H9 (cell line): ENCODE data around the gene ATP1A2. TPM values are rescaled to one million over a fixed set of nuclear protein-coding genes. Genes with fewer than 3 reads are reported as not detected.

Experiments used
- DNase-seq: peaks from one replicate; pipeline ENCODE4 v3.0.0-alpha.2; 2017
- H2AFZ ChIP-seq: one replicate; pipeline ENCODE4 v1.6.1; 2013; ENCODE audit warnings: mild to moderate bottlenecking, low read length, control low read depth, moderate library complexity
- H2AK5ac ChIP-seq: 2 replicates; pipeline ENCODE4 v1.6.1; 2013; ENCODE audit warnings: low read length, control low read depth, mixed read lengths; ENCODE audit not compliant: insufficient read length
- H2BK120ac ChIP-seq: one replicate; pipeline ENCODE4 v1.6.1; 2013; ENCODE audit warnings: low read depth, mild to moderate bottlenecking, low read length, control low read depth, inconsistent platforms; ENCODE audit not compliant: poor library complexity, severe bottlenecking
- H2BK12ac ChIP-seq: 2 replicates; pipeline ENCODE4 v1.6.1; 2013; ENCODE audit warnings: low read length, control low read depth, mixed read lengths, low read depth; ENCODE audit not compliant: insufficient read length
- H2BK15ac ChIP-seq: 2 replicates; pipeline ENCODE4 v1.6.1; 2013; ENCODE audit warnings: low read depth, low read length, control low read depth
- H2BK20ac ChIP-seq: one replicate; pipeline ENCODE4 v1.6.1; 2013; ENCODE audit warnings: low read depth, mild to moderate bottlenecking, low read length, control low read depth, inconsistent platforms; ENCODE audit not compliant: poor library complexity, severe bottlenecking
- H2BK5ac ChIP-seq: 2 replicates; pipeline ENCODE4 v1.6.1; 2013; ENCODE audit warnings: low read length, control low read depth, mixed read lengths; ENCODE audit not compliant: insufficient read length
- H3K14ac ChIP-seq: 2 replicates; pipeline ENCODE4 v1.6.1; 2013; ENCODE audit warnings: low read length, control low read depth; ENCODE audit not compliant: insufficient read depth
- H3K18ac ChIP-seq: 2 replicates; pipeline ENCODE4 v1.6.1; 2013; ENCODE audit warnings: low read depth, mild to moderate bottlenecking, mixed read lengths, low read length, control low read depth; ENCODE audit not compliant: insufficient read length
- H3K23ac ChIP-seq: 2 replicates; pipeline ENCODE4 v1.6.1; 2013; ENCODE audit warnings: low read length, control low read depth, mixed read lengths, low read depth; ENCODE audit not compliant: insufficient read length
- H3K23me2 ChIP-seq: 2 replicates; pipeline ENCODE4 v1.6.1; 2013; ENCODE audit warnings: low read depth, mild to moderate bottlenecking, mixed read lengths, low read length, control low read depth; ENCODE audit not compliant: insufficient read length, poor library complexity, severe bottlenecking
- H3K27ac ChIP-seq: 2 replicates; pipeline ENCODE4 v1.5.1; 2013; ENCODE audit warnings: low read length, control low read depth, mixed read lengths, low read depth; ENCODE audit not compliant: insufficient read length
- H3K27me3 ChIP-seq: 2 replicates; pipeline ENCODE4 v1.6.1; 2013; ENCODE audit warnings: low read length, control low read depth, inconsistent platforms; ENCODE audit not compliant: insufficient read depth
- H3K4ac ChIP-seq: 2 replicates; pipeline ENCODE4 v1.6.1; 2013; ENCODE audit warnings: low read depth, mild to moderate bottlenecking, control low read depth, inconsistent platforms, low read length, moderate library complexity
- H3K4me1 ChIP-seq: 2 replicates; pipeline ENCODE4 v1.6.1; 2013; ENCODE audit warnings: low read length, control low read depth, inconsistent platforms; ENCODE audit not compliant: insufficient read depth
- H3K4me2 ChIP-seq: 2 replicates; pipeline ENCODE4 v1.6.1; 2013; ENCODE audit warnings: low read length, control low read depth, mixed read lengths; ENCODE audit not compliant: insufficient read length, insufficient read depth
- H3K56ac ChIP-seq: 2 replicates; pipeline ENCODE4 v1.6.1; 2013; ENCODE audit warnings: low read depth, mild to moderate bottlenecking, mixed read lengths, low read length, control low read depth; ENCODE audit not compliant: insufficient read length
- H3K79me1 ChIP-seq: 2 replicates; pipeline ENCODE4 v1.6.1; 2013; ENCODE audit warnings: low read depth, mild to moderate bottlenecking, moderate library complexity, low read length, control low read depth, inconsistent platforms; ENCODE audit not compliant: insufficient read depth, poor library complexity, severe bottlenecking
- H3K79me2 ChIP-seq: 2 replicates; pipeline ENCODE4 v1.6.1; 2013; ENCODE audit warnings: low read length, control low read depth, inconsistent platforms; ENCODE audit not compliant: insufficient read depth
- H3K9ac ChIP-seq: 2 replicates; pipeline ENCODE4 v1.6.1; 2013; ENCODE audit warnings: low read length, control low read depth, mixed read lengths; ENCODE audit not compliant: insufficient read length; ENCODE audit errors: extremely low read depth
- H3K9me3 ChIP-seq: one replicate; pipeline ENCODE4 v1.6.1; 2013; ENCODE audit warnings: low read depth, low read length, inconsistent platforms; ENCODE audit not compliant: control insufficient read depth
- H3T11ph ChIP-seq: one replicate; pipeline ENCODE4 v1.6.1; 2013; ENCODE audit warnings: mild to moderate bottlenecking, low read length, control low read depth, inconsistent platforms
- H4K20me1 ChIP-seq: one replicate; pipeline ENCODE4 v1.6.1; 2013; ENCODE audit not compliant: control insufficient read depth, insufficient read length, insufficient read depth
- H4K5ac ChIP-seq: 2 replicates; pipeline ENCODE4 v1.6.1; 2013; ENCODE audit warnings: low read depth, mild to moderate bottlenecking, mixed read lengths, low read length, control low read depth; ENCODE audit not compliant: insufficient read length
- H4K8ac ChIP-seq: replicated peaks from 2 replicates; pipeline ENCODE4 v1.6.1; 2013; ENCODE audit warnings: low read length, control low read depth, mixed read lengths, low read depth; ENCODE audit not compliant: insufficient read length
- H4K91ac ChIP-seq: 2 replicates; pipeline ENCODE4 v1.6.1; 2013; ENCODE audit warnings: low read depth, mild to moderate bottlenecking, moderate library complexity, mixed read lengths, low read length, control low read depth; ENCODE audit not compliant: insufficient read length
- H3K27ac Mint-ChIP-seq, 3 experiments: 2 replicates in 2 of 3; 3 replicates in 1 of 3; pipeline ENCODE4 v1.8.0; 2020 to 2021; ENCODE audit warnings: mixed read lengths in 3 of 3, mild to moderate bottlenecking in 1 of 3, moderate library complexity in 1 of 3
- H3K27me3 Mint-ChIP-seq: 2 replicates; pipeline ENCODE4 v1.8.0; 2021; ENCODE audit warnings: low read depth, mild to moderate bottlenecking, moderate library complexity, mixed read lengths
- H3K36me3 Mint-ChIP-seq, 3 experiments: 2 replicates in 2 of 3; 3 replicates in 1 of 3; pipeline ENCODE4 v1.8.0; 2020 to 2021; ENCODE audit warnings: low read depth in 3 of 3, mixed read lengths in 3 of 3; ENCODE audit not compliant: insufficient read depth in 1 of 3
- H3K4me1 Mint-ChIP-seq, 2 experiments: 2 replicates each; pipeline ENCODE4 v1.8.0; 2020; ENCODE audit warnings: mixed read lengths in 2 of 2
- H3K4me3 Mint-ChIP-seq, 2 experiments: 2 replicates in 1 of 2; 3 replicates in 1 of 2; pipeline ENCODE4 v1.8.0; 2020 to 2021; ENCODE audit warnings: mild to moderate bottlenecking in 2 of 2, mixed read lengths in 2 of 2, moderate library complexity in 1 of 2
- H3K9me3 Mint-ChIP-seq, 2 experiments: 2 replicates in 1 of 2; 3 replicates in 1 of 2; pipeline ENCODE4 v1.8.0; 2020; ENCODE audit warnings: mild to moderate bottlenecking in 2 of 2, mixed read lengths in 2 of 2, moderate library complexity in 1 of 2
- CTCF ChIP-seq: fragments of 200-600 bp; sonication (generic); conservative IDR thresholded peaks from 3 replicates; pipeline ENCODE4 v1.8.0; 2021; ENCODE audit warnings: antibody characterized with exemption, mild to moderate bottlenecking
- WGBS: extraction: QIAGEN DNeasy Blood & Tissue Kit; methylation state at CpG from one replicate; pipeline ENCODE4 v1.1.7; 2013; ENCODE audit warnings: missing lambda C conversion rate, low lambda C conversion rate, mixed read lengths; ENCODE audit not compliant: insufficient read length; ENCODE audit errors: extremely low coverage; 5-methylcytosine and 5-hydroxymethylcytosine counted together
- total RNA-seq: library from RNA; stranded (reverse); gene quantifications from 2 replicates; pipeline ENCODE4 v1.2.1, GENCODE V29; 2021

The ATP1A2 gene
- total RNA-seq, 1 experiment from 2014 or later: 3.0 TPM

- Histone ChIP-seq H2AFZ (no peak overlapping the region), H4K20me1 (no peaks in the 10 kb centered on the region), H4K91ac (no peak overlapping the region), H3K4me2 (peak overlapping the region; percentile 3), H3K9ac (no peak overlapping the region), H3T11ph (no peak overlapping the region), H3K4me1 (no peaks in the 10 kb centered on the region; the same call in 1 of the 2 replicates), H4K8ac (no peak overlapping the region), H3K18ac (peak overlapping the region; percentile 1), H3K9me3 (no peaks in the 10 kb centered on the region), H3K56ac (no peak overlapping the region), H3K4ac (no peak overlapping the region), H3K79me1 (no peaks in the 10 kb centered on the region), H2BK120ac (no peak overlapping the region), H2AK5ac (no peak overlapping the region), H3K79me2 (no peaks in the 10 kb centered on the region), H4K5ac (no peak overlapping the region), H2BK12ac (no peak overlapping the region), H3K27ac (no peak overlapping the region), H3K27me3 (peaks cover 7% of the 10 kb centered on the region; the same call in 1 of the 2 replicates), H3K14ac (no peak overlapping the region), H3K23ac (no peak overlapping the region), H2BK20ac (no peak overlapping the region), H2BK5ac (no peak overlapping the region), H3K23me2 (no peaks in the 10 kb centered on the region), H2BK15ac (no peak overlapping the region)
- Mint-ChIP-seq H3K9me3 (no peaks in the 10 kb centered on the region; a peak in 1 of 5 replicates), H3K36me3 (peaks cover 4 to 21% (median 6%) of the 10 kb centered on the region in 3 experiments; a peak in 5 of 7 replicates), H3K27me3 (peaks cover 69% of the 10 kb centered on the region), H3K4me3 (peak overlapping the region; percentile 23 to 46; a peak in 3 of 5 replicates), H3K27ac (peak overlapping the region in 1 of 3 experiments; percentile 39; a peak in 1 of 7 replicates), H3K4me1 (peaks cover 9 to 10% of the 10 kb centered on the region in 2 experiments)
- WGBS: no CpG with 5 or more reads among the region's 96 CpGs
- DNase-seq: peak; percentile 92
- TF ChIP-seq CTCF: peak; percentile 92
Observed at GRCh38 chr1:160083968-160084770, 31.4 kb upstream of the ATP1A2 start.
